Right kidney (tissue), 1 donor: ENCODE data around the gene KNG1.
A peak's percentile ranks its signal among the peaks of the same experiment; 100 is the strongest.
"Not testable (repeated sequence)": the region's sequence is repeated elsewhere in the genome, so short reads cannot be mapped to it uniquely, and the experiment has no call there.

Source experiments
- DNase-seq: peaks from one replicate; pipeline ENCODE4 v3.0.0-alpha.2; 2016

KNG1 gene

GRCh38 chr3:186705882-186706780 is 11.0 kb upstream of the KNG1 start:
- DNase-seq: no peak

GRCh38 chr3:186708983-186709679 is 8.0 kb upstream of the KNG1 start:
- no peak for DNase-seq

GRCh38 chr3:186710694-186711093 is 6.5 kb upstream of the KNG1 start:
- not testable (repeated sequence) for DNase-seq

GRCh38 chr3:186713499-186713898 is 3.7 kb upstream of the KNG1 start:
- no peak for DNase-seq

GRCh38 chr3:186719945-186720739 is 3.0 kb downstream of the KNG1 start:
- DNase-seq: no peak

- DNase-seq: no peak
Measured at GRCh38 chr3:186722457-186722856, 5.3 kb downstream of the KNG1 start.

- no peak for DNase-seq
Measured at GRCh38 chr3:186724911-186725310, 7.8 kb downstream of the KNG1 start.

- DNase-seq: no peak
Measured at GRCh38 chr3:186732169-186732766, 15.1 kb downstream of the KNG1 start.

GRCh38 chr3:186742618-186743380 is 25.6 kb downstream of the KNG1 start:
- DNase-seq: no peak

GRCh38 chr3:186743666-186744065 is 26.5 kb downstream of the KNG1 start:
- DNase-seq: no peak

GRCh38 chr3:186746008-186746407 is 28.8 kb downstream of the KNG1 start:
- DNase-seq: peak; percentile 12

- no peak for DNase-seq
Measured at GRCh38 chr3:186750316-186750715, 33.2 kb downstream of the KNG1 start.

GRCh38 chr3:186751480-186751879 is 34.3 kb downstream of the KNG1 start:
- no peak for DNase-seq

- no peak for DNase-seq
Measured at GRCh38 chr3:186754006-186754405, 36.8 kb downstream of the KNG1 start.

- no peak for DNase-seq
Measured at GRCh38 chr3:186754871-186755270, 37.7 kb downstream of the KNG1 start.

GRCh38 chr3:186757214-186757613 is 40.1 kb downstream of the KNG1 start:
- DNase-seq: no peak

- no peak for DNase-seq
Measured at GRCh38 chr3:186757686-186758220, 40.6 kb downstream of the KNG1 start.

GRCh38 chr3:186759231-186759930 is 42.2 kb downstream of the KNG1 start:
- no peak for DNase-seq

GRCh38 chr3:186760141-186760833 is 43.1 kb downstream of the KNG1 start:
- no peak for DNase-seq

- no peak for DNase-seq
Measured at GRCh38 chr3:186760897-186761447, 43.8 kb downstream of the KNG1 start.
